ENCODE data around the gene EEFSEC.

DNA sequence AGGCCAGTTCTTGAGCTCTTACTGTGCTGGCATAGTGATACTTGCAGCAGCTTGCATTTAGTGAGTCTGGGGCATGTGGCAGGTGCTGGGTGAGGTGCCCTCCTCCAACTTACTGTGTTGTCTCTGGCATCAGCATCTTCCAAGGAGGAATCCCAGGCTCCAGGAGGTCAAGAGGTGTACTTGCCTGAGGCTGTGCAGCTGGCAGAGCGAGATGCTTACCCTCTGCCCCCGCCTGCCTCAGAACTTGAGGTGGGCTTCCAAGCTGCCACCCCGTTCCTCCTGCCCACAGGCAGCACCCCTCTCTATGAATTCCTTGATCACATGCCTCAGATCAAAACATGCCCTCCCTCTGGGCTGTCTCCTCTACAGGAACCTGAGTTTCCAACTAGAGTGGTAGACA is 86.0 kb downstream of the EEFSEC start:
- TF ChIP-seq ELF4 (IDR thresholded peaks at IDR 0.05) = no peak
- TF ChIP-seq CTBP1 (IDR thresholded peaks at IDR 0.05; ENCODE audit: borderline replicate concordance) = no peak
- TF ChIP-seq FOXM1 (IDR thresholded peaks at IDR 0.05; ENCODE audit: borderline replicate concordance) = no peak
- TF ChIP-seq BHLHE40 (IDR thresholded peaks at IDR 0.05; ENCODE audit: borderline replicate concordance) = no peak
- no peak for TF ChIP-seq FOXK2 (IDR thresholded peaks at IDR 0.05)
- TF ChIP-seq SUZ12 (IDR thresholded peaks at IDR 0.05) = no peak
- TF ChIP-seq, protein P1, sequence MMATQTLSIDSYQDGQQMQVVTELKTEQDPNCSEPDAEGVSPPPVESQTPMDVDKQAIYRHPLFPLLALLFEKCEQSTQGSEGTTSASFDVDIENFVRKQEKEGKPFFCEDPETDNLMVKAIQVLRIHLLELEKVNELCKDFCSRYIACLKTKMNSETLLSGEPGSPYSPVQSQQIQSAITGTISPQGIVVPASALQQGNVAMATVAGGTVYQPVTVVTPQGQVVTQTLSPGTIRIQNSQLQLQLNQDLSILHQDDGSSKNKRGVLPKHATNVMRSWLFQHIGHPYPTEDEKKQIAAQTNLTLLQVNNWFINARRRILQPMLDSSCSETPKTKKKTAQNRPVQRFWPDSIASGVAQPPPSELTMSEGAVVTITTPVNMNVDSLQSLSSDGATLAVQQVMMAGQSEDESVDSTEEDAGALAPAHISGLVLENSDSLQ (IDR thresholded peaks at IDR 0.05) = no peak
- TF ChIP-seq SP1 (IDR thresholded peaks at IDR 0.05) = no peak
- no peak for TF ChIP-seq HDGF (IDR thresholded peaks at IDR 0.05; ENCODE audit: borderline replicate concordance)
- TF ChIP-seq ZNF384 (IDR thresholded peaks at IDR 0.05) = no peak
- no peak for TF ChIP-seq L3MBTL2 (conservative IDR thresholded peaks at IDR 0.05)

All from HEK293T (cell line).